ENCODE results near the gene NBEAL2.

DNA sequence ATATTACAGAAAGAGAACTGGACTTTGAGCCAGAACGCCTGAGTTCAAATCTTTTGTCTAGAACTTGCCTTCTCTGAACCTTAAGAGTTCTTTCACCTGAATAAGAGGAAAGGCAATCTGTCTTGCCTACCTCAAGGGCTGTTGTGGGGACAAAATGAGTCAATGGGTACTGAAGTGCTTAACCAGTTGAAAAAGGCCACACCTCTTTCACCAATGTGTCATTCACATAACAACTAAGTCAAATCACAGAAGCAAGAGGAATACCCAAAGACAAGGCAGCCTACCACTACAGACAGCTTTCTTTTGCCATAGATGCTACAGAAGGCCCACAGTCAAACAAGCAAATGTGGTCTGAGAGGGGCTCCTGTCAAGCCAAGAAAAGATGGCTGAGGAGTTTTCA is 39.7 kb downstream of the NBEAL2 start:
- TF ChIP-seq, protein P1, sequence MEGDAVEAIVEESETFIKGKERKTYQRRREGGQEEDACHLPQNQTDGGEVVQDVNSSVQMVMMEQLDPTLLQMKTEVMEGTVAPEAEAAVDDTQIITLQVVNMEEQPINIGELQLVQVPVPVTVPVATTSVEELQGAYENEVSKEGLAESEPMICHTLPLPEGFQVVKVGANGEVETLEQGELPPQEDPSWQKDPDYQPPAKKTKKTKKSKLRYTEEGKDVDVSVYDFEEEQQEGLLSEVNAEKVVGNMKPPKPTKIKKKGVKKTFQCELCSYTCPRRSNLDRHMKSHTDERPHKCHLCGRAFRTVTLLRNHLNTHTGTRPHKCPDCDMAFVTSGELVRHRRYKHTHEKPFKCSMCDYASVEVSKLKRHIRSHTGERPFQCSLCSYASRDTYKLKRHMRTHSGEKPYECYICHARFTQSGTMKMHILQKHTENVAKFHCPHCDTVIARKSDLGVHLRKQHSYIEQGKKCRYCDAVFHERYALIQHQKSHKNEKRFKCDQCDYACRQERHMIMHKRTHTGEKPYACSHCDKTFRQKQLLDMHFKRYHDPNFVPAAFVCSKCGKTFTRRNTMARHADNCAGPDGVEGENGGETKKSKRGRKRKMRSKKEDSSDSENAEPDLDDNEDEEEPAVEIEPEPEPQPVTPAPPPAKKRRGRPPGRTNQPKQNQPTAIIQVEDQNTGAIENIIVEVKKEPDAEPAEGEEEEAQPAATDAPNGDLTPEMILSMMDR (IDR thresholded peaks at IDR 0.05) = no peak
- no peak for TF ChIP-seq POLR2A (IDR thresholded peaks at IDR 0.05)
